Dendritic cell treated with granulocyte-macrophage colony-stimulating factor and Interleukin-4, amounts not matched to agents 40 ng/mL and 50 ng/mL, for 4 days (primary cell): Measurements from ENCODE around the gene MERTK.
"Not testable (repeated sequence)": the region's sequence is repeated elsewhere in the genome, so short reads cannot be mapped to it uniquely, and the experiment has no call there.

ENCODE experiments used
- H3K27ac Mint-ChIP-seq: one replicate; pipeline ENCODE4 v1.8.0; 2022; ENCODE audit warnings: mild to moderate bottlenecking, mixed read lengths
- H3K27me3 Mint-ChIP-seq: one replicate; pipeline ENCODE4 v1.8.0; 2022; ENCODE audit warnings: mild to moderate bottlenecking, mixed read lengths
- H3K36me3 Mint-ChIP-seq: one replicate; pipeline ENCODE4 v1.8.0; 2022; ENCODE audit warnings: low read depth, mixed read lengths
- H3K4me1 Mint-ChIP-seq: one replicate; pipeline ENCODE4 v1.8.0; 2022; ENCODE audit warnings: low read depth, mixed read lengths
- H3K4me3 Mint-ChIP-seq: one replicate; pipeline ENCODE4 v1.8.0; 2022; ENCODE audit warnings: mild to moderate bottlenecking, moderate library complexity, mixed read lengths
- H3K9me3 Mint-ChIP-seq: one replicate; pipeline ENCODE4 v1.8.0; 2022; ENCODE audit warnings: mixed read lengths
- intact Hi-C: fragments of 100-400 bp; cut with micrococcal nuclease; formaldehyde crosslinking; loops from one replicate; pipeline ENCODE4 v1.15.0; 2022

MERTK gene

GRCh38 chr2:112029164-112029563, 130.8 kb downstream of the MERTK start:
- intact Hi-C loops: no loop called here
- Mint-ChIP-seq H3K4me1 (peaks cover 27% of the 10 kb centered on the region), H3K36me3 (no peaks in the 10 kb centered on the region), H3K9me3 (no peaks in the 10 kb centered on the region), H3K4me3 (no peak overlapping the region), H3K27me3 (peaks cover 3% of the 10 kb centered on the region), H3K27ac (no peak overlapping the region)

- Mint-ChIP-seq H3K4me3 (peak overlapping the region; percentile 26), H3K36me3 (no peaks in the 10 kb centered on the region), H3K4me1 (peaks cover 16% of the 10 kb centered on the region), H3K27me3 (peaks cover 3% of the 10 kb centered on the region), H3K9me3 (no peaks in the 10 kb centered on the region), H3K27ac (peak overlapping the region; percentile 66)
- intact Hi-C loops: loop anchor here (10.0 kb wide), 1 partner anchor 47 kb away; no protein-coding TSS in a partner anchor
Observed at GRCh38 chr2:112031473-112032223, 133.2 kb downstream of the MERTK start.

- Mint-ChIP-seq H3K27ac (peak overlapping the region; percentile 66), H3K27me3 (peaks cover 3% of the 10 kb centered on the region), H3K4me3 (no peak overlapping the region), H3K9me3 (no peaks in the 10 kb centered on the region), H3K4me1 (peaks cover 16% of the 10 kb centered on the region), H3K36me3 (no peaks in the 10 kb centered on the region)
- intact Hi-C loops: loop anchor here (10.0 kb wide), 1 partner anchor 47 kb away; no protein-coding TSS in a partner anchor
Observed at GRCh38 chr2:112032224-112032586, 133.8 kb downstream of the MERTK start.

GRCh38 chr2:112032689-112033465, 134.5 kb downstream of the MERTK start:
- H3K27me3 Mint-ChIP-seq: peaks cover 3% of the 10 kb centered on the region
- peaks cover 16% of the 10 kb centered on the region for H3K4me1 Mint-ChIP-seq
- H3K27ac Mint-ChIP-seq: peak overlapping the region; percentile 66
- H3K36me3 Mint-ChIP-seq: no peaks in the 10 kb centered on the region
- intact Hi-C loops: loop anchor here (10.0 kb wide), 1 partner anchor 48 kb away; no protein-coding TSS in a partner anchor
- H3K9me3 Mint-ChIP-seq: no peaks in the 10 kb centered on the region
- no peak overlapping the region for H3K4me3 Mint-ChIP-seq

- intact Hi-C loops: loop anchor here (10.0 kb wide), 1 partner anchor 49 kb away; no protein-coding TSS in a partner anchor
- Mint-ChIP-seq H3K9me3 (no peaks in the 10 kb centered on the region), H3K36me3 (no peaks in the 10 kb centered on the region)
Observed at GRCh38 chr2:112033600-112033999, 135.2 kb downstream of the MERTK start.

GRCh38 chr2:112034924-112035323, 136.5 kb downstream of the MERTK start:
- no peak overlapping the region for H3K27ac Mint-ChIP-seq
- no peaks in the 10 kb centered on the region for H3K36me3 Mint-ChIP-seq
- H3K27me3 Mint-ChIP-seq: peaks cover 3% of the 10 kb centered on the region
- no peak overlapping the region for H3K4me3 Mint-ChIP-seq
- no peaks in the 10 kb centered on the region for H3K9me3 Mint-ChIP-seq
- intact Hi-C loops: loop anchor here (5.0 to 10.0 kb wide), 2 partner anchors 33 to 50 kb away; no protein-coding TSS in a partner anchor
- H3K4me1 Mint-ChIP-seq: peaks cover 20% of the 10 kb centered on the region

More at GRCh38 chr2:112033600-112033999, 135.2 kb downstream of the MERTK start:
- Mint-ChIP-seq H3K4me1 (peaks cover 16% of the 10 kb centered on the region), H3K27ac (no peak overlapping the region), H3K4me3 (no peak overlapping the region), H3K27me3 (peaks cover 3% of the 10 kb centered on the region)

- peaks cover 3% of the 10 kb centered on the region for H3K27me3 Mint-ChIP-seq
Observed at GRCh38 chr2:112035786-112036185, 137.4 kb downstream of the MERTK start.

GRCh38 chr2:112039556-112039955, 141.1 kb downstream of the MERTK start:
- H3K27me3 Mint-ChIP-seq, H3K4me3 Mint-ChIP-seq, H3K27ac Mint-ChIP-seq, H3K36me3 Mint-ChIP-seq, H3K9me3 Mint-ChIP-seq: not testable (repeated sequence)
- intact Hi-C loops: loop anchor here (5.0 to 10.0 kb wide), 2 partner anchors 37 to 55 kb away; no protein-coding TSS in a partner anchor
- H3K4me1 Mint-ChIP-seq: peaks cover 18% of the 10 kb centered on the region

More at GRCh38 chr2:112035786-112036185, 137.4 kb downstream of the MERTK start:
- Mint-ChIP-seq H3K27ac (no peak overlapping the region), H3K9me3 (no peaks in the 10 kb centered on the region), H3K36me3 (no peaks in the 10 kb centered on the region), H3K4me1 (peaks cover 28% of the 10 kb centered on the region), H3K4me3 (no peak overlapping the region)
- intact Hi-C loops: loop anchor here (5.0 to 10.0 kb wide), 2 partner anchors 33 to 51 kb away; no protein-coding TSS in a partner anchor

GRCh38 chr2:112040066-112040465, 141.7 kb downstream of the MERTK start:
- H3K4me1 Mint-ChIP-seq: peaks cover 18% of the 10 kb centered on the region
- H3K27ac Mint-ChIP-seq, H3K9me3 Mint-ChIP-seq, H3K36me3 Mint-ChIP-seq, intact Hi-C loops, H3K27me3 Mint-ChIP-seq, H3K4me3 Mint-ChIP-seq: not testable (repeated sequence)

GRCh38 chr2:112041460-112041859, 143.1 kb downstream of the MERTK start:
- H3K4me3 Mint-ChIP-seq, H3K36me3 Mint-ChIP-seq, intact Hi-C loops, H3K27ac Mint-ChIP-seq, H3K27me3 Mint-ChIP-seq, H3K9me3 Mint-ChIP-seq: not testable (repeated sequence)
- peaks cover 24% of the 10 kb centered on the region for H3K4me1 Mint-ChIP-seq

GRCh38 chr2:112045446-112046014, 147.1 kb downstream of the MERTK start:
- Mint-ChIP-seq H3K4me3 (no peak overlapping the region), H3K36me3 (no peaks in the 10 kb centered on the region), H3K27me3 (no peaks in the 10 kb centered on the region), H3K9me3 (no peaks in the 10 kb centered on the region), H3K4me1 (peaks cover 24% of the 10 kb centered on the region), H3K27ac (no peak overlapping the region)
- intact Hi-C loops: loop anchor here (2.0 kb wide), 1 partner anchor 151 kb away; no protein-coding TSS in a partner anchor

- intact Hi-C loops: loop anchor here (2.0 kb wide), 1 partner anchor 151 kb away; no protein-coding TSS in a partner anchor
- Mint-ChIP-seq H3K36me3 (no peaks in the 10 kb centered on the region), H3K9me3 (no peaks in the 10 kb centered on the region), H3K27ac (no peak overlapping the region), H3K27me3 (no peaks in the 10 kb centered on the region), H3K4me3 (no peak overlapping the region), H3K4me1 (peaks cover 23% of the 10 kb centered on the region)
Observed at GRCh38 chr2:112046231-112046630, 147.8 kb downstream of the MERTK start.

- intact Hi-C loops: loop anchor here (2.0 kb wide), 2 partner anchors 153 to 161 kb away; no protein-coding TSS in a partner anchor
- H3K27ac Mint-ChIP-seq: no peak overlapping the region
- no peaks in the 10 kb centered on the region for H3K9me3 Mint-ChIP-seq
- no peaks in the 10 kb centered on the region for H3K27me3 Mint-ChIP-seq
- peaks cover 23% of the 10 kb centered on the region for H3K4me1 Mint-ChIP-seq
- no peaks in the 10 kb centered on the region for H3K36me3 Mint-ChIP-seq
- H3K4me3 Mint-ChIP-seq: no peak overlapping the region
Observed at GRCh38 chr2:112047537-112048235, 149.3 kb downstream of the MERTK start.
